ENCODE data around the gene PITPNM2.

GRCh38 chr12:123152833-123153232, 1.9 kb upstream of the PITPNM2 start:
- TF ChIP-seq CTCF (IDR thresholded peaks at IDR 0.05; ENCODE audit: low read depth, low read length), result no peak
- no peak for TF ChIP-seq POLR2A (IDR thresholded peaks at IDR 0.05; ENCODE audit: extremely low read depth, insufficient read length)
- TF ChIP-seq MAX (IDR thresholded peaks at IDR 0.05; ENCODE audit: low read depth, low read length), result peak; percentile 89
- no peak for TF ChIP-seq MYC (IDR thresholded peaks at IDR 0.05; ENCODE audit: low read depth, low read length)
